Uterus (tissue), 2 donors: ENCODE data around the gene ADK.

Experiments used
- CTCF ChIP-seq, 4 experiments: fragments of 200-600 bp in 2 of 4; fragments of 450-650 bp in 2 of 4; sonication (generic) in 2 of 4; IDR thresholded peaks; one replicate each; pipeline ENCODE4 v1.5.1; 2016 to 2019; ENCODE audit warnings: antibody characterized with exemption in 4 of 4, mild to moderate bottlenecking in 2 of 4, moderate library complexity in 1 of 4
- POLR2A ChIP-seq, 2 donors: fragments of 450-650 bp; IDR thresholded peaks; one replicate each; pipeline ENCODE4 v1.6.1; 2016; ENCODE audit warnings: antibody characterized with exemption in 2 of 2, mild to moderate bottlenecking in 1 of 2, moderate library complexity in 1 of 2

GRCh38 chr10:74202356-74202755 lies 51.3 kb downstream of the ADK start:
- TF ChIP-seq POLR2A (IDR thresholded peaks at IDR 0.05), result no peak
- TF ChIP-seq CTCF (IDR thresholded peaks at IDR 0.05), result no peak
